Astrocyte (in vitro differentiated cells and primary cell): ENCODE results near the gene SMAD9.

Experiments used
- CTCF ChIP-seq: IDR thresholded peaks from 2 replicates; pipeline ENCODE4 v1.5.1; 2011; ENCODE audit warnings: low read depth, mild to moderate bottlenecking, inconsistent platforms, low read length, moderate library complexity; ENCODE audit not compliant: insufficient read depth
- EZH2 ChIP-seq: IDR thresholded peaks from 2 replicates; pipeline ENCODE4 v1.6.1; 2012; ENCODE audit warnings: mild to moderate bottlenecking, low read length, inconsistent platforms; ENCODE audit not compliant: insufficient read depth

GRCh38 chr13:36866232-36866631, 53.8 kb downstream of the SMAD9 start:
- TF ChIP-seq CTCF = no peak
- TF ChIP-seq EZH2 = no peak
